GM23248 (cell line): Measurements from ENCODE around the gene KAT2A.

Experiments used
- EZH2 ChIP-seq: fragments of 200-600 bp; sonication (generic); IDR thresholded peaks from 2 replicates; pipeline ENCODE4 v1.6.1; 2018; ENCODE audit warnings: antibody characterized with exemption, mild to moderate bottlenecking; ENCODE audit not compliant: insufficient read depth, poor library complexity, severe bottlenecking
- EZH2phosphoT487 ChIP-seq: fragments of 200-600 bp; sonication (generic); IDR thresholded peaks from 2 replicates; pipeline ENCODE4 v1.6.1; 2018; ENCODE audit warnings: antibody characterized with exemption, moderate library complexity, mild to moderate bottlenecking, low read depth; ENCODE audit not compliant: insufficient read depth

DNA sequence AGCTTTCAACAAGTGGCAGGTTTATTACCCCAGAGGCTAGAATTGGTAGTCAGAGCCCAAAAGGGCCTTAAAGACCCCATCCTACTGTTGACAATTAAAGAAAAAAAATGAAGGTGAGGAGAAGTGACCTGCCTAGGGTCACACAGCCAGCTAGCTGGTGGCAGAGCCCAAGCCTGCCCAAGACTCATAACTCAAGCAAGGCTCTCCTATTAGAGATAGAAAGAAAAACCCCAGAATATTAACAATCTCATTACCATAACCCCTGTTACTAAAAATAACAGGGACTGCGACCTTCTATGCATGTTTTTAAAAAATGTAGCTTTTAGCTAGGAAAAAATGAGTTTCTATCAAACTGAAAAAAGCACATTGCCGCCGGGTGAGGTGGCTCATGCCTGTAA lies 15.5 kb upstream of the KAT2A start:
- no peak for TF ChIP-seq EZH2
- no peak for TF ChIP-seq EZH2phosphoT487
